K562 (cell line): ENCODE results near the gene CFAP251. TPM values are rescaled to one million over a fixed set of nuclear protein-coding genes. Genes with fewer than 3 reads are reported as not detected.

ENCODE experiments used
- ARID1B ChIP-seq: fragments of 450-650 bp; IDR thresholded peaks from 2 replicates; pipeline ENCODE4 v1.6.1; 2016; ENCODE audit warnings: antibody characterized with exemption, mild to moderate bottlenecking, inconsistent platforms
- CBX8 ChIP-seq: fragments of 200-600 bp; sonication (generic); IDR thresholded peaks from 2 replicates; pipeline ENCODE4 v1.6.1; 2012; ENCODE audit warnings: borderline replicate concordance, mixed run types, low read depth, mild to moderate bottlenecking, moderate library complexity, mixed read lengths, low read length, control low read depth, inconsistent platforms; ENCODE audit not compliant: poor library complexity, severe bottlenecking; ENCODE audit errors: extremely low read depth
- HNRNPL ChIP-seq: fragments of 200-400 bp; formaldehyde crosslinking; IDR thresholded peaks from 2 replicates; pipeline ENCODE4 v1.6.1; 2017; ENCODE audit warnings: low read depth, mild to moderate bottlenecking, low read length
- L3MBTL2 ChIP-seq: fragments of 450-650 bp; IDR thresholded peaks from 2 replicates; pipeline ENCODE4 v1.6.1; 2016; ENCODE audit warnings: mild to moderate bottlenecking, moderate library complexity
- NR0B1 ChIP-seq: fragments of 450-650 bp; IDR thresholded peaks from one replicate; pipeline ENCODE4 v1.6.1; 2018; ENCODE audit warnings: mild to moderate bottlenecking, moderate library complexity; ENCODE audit not compliant: partially characterized antibody
- POLR2AphosphoS2 ChIP-seq: IDR thresholded peaks from 2 replicates; pipeline ENCODE4 v1.6.1; 2012; ENCODE audit warnings: low read length, improper control_type of control experiment
- POLR2AphosphoS5 ChIP-seq: IDR thresholded peaks from 2 replicates; pipeline ENCODE4 v1.6.1; 2011; ENCODE audit warnings: mild to moderate bottlenecking, low read depth, low read length, moderate library complexity; ENCODE audit not compliant: control insufficient read depth, insufficient read depth
- SPI1 ChIP-seq: IDR thresholded peaks from 2 replicates; pipeline ENCODE4 v1.6.1; 2011; ENCODE audit warnings: low read depth, low read length, control low read depth, borderline replicate concordance
- SREBF1 ChIP-seq: fragments of 150-350 bp; IDR thresholded peaks from 2 replicates; pipeline ENCODE4 v1.6.1; 2014; ENCODE audit warnings: antibody characterized with exemption, low read depth, low read length, borderline replicate concordance
- TAL1 ChIP-seq: fragments of 450-650 bp; IDR thresholded peaks from 2 replicates; pipeline ENCODE4 v1.6.1; 2016; ENCODE audit warnings: mild to moderate bottlenecking
- TFAM ChIP-seq: fragments of 250-450 bp; sonication (Bioruptor Pico); conservative IDR thresholded peaks from 2 replicates; pipeline ENCODE4 v1.5.0; 2021; ENCODE audit warnings: mild to moderate bottlenecking, moderate library complexity
- UBTF ChIP-seq, 2 experiments: IDR thresholded peaks; 2 replicates each; pipeline ENCODE4 v1.6.1; 2012; ENCODE audit warnings: improper control_type of control experiment in 2 of 2, low read depth in 2 of 2, low read length in 2 of 2, borderline replicate concordance in 1 of 2
- XRCC4 ChIP-seq: IDR thresholded peaks from one replicate; pipeline ENCODE4 v1.6.1; 2011; ENCODE audit not compliant: insufficient read depth, insufficient read length; ENCODE audit errors: extremely low read depth
- ZNF347 ChIP-seq: fragments of 450-650 bp; formaldehyde crosslinking; IDR thresholded peaks from 2 replicates; pipeline ENCODE4 v1.4.0; 2020; ENCODE audit warnings: low read depth, mild to moderate bottlenecking, moderate library complexity
- polyA plus RNA-seq, 8 experiments: library from polyadenylated mRNA; depleted of rRNA in 4 of 8; stranded (reverse) in 5 of 8; unstranded in 3 of 8; fragments of >200 nt; fragmentation: Nextera tagmentation in 2 of 8; fragmentation: Illumina TruSeq in 1 of 8; extraction: Ambion mirVana in 2 of 8; extraction: Trizol in 1 of 8; gene quantifications; 2 replicates each; pipeline versions ENCODE4 v1.2.1 to v1.2.3, GENCODE V29; 2011 to 2014; ENCODE audit warnings: inconsistent platforms in 1 of 8, missing spikeins in 1 of 8
- total RNA-seq, 7 experiments: library from RNA; depleted of rRNA in 6 of 7; stranded (reverse); fragments of >200 nt in 6 of 7; fragmentation: Illumina TruSeq in 2 of 7; extraction: Trizol in 2 of 7; gene quantifications; 2 replicates each; pipeline versions ENCODE4 v1.2.1 to v1.2.3, GENCODE V29; 2011 to 2021; ENCODE audit warnings: low replicate concordance in 1 of 7
- TF ChIP-seq, protein P1 (sequence below): fragments of 250-450 bp; sonication (Bioruptor Pico); IDR thresholded peaks from 2 replicates; pipeline ENCODE4 v1.4.0; 2020
- TF ChIP-seq, protein P2 (sequence below): fragments of 250-450 bp; sonication (Bioruptor Pico); IDR thresholded peaks from 2 replicates; pipeline ENCODE4 v1.4.0; 2020; ENCODE audit warnings: mild to moderate bottlenecking, moderate library complexity, borderline replicate concordance
- TF ChIP-seq, protein P3 (sequence below): fragments of 250-450 bp; sonication (Bioruptor Pico); IDR thresholded peaks from 2 replicates; pipeline ENCODE4 v1.4.0; 2020; ENCODE audit warnings: mild to moderate bottlenecking

Gene CFAP251
- total and polyA plus RNA-seq, 9 of the 15 experiments (the other 6 are each of a cell fraction or from before 2014, with no cell fraction given): 16.6 to 31.0 (median 19.1) TPM

DNA sequence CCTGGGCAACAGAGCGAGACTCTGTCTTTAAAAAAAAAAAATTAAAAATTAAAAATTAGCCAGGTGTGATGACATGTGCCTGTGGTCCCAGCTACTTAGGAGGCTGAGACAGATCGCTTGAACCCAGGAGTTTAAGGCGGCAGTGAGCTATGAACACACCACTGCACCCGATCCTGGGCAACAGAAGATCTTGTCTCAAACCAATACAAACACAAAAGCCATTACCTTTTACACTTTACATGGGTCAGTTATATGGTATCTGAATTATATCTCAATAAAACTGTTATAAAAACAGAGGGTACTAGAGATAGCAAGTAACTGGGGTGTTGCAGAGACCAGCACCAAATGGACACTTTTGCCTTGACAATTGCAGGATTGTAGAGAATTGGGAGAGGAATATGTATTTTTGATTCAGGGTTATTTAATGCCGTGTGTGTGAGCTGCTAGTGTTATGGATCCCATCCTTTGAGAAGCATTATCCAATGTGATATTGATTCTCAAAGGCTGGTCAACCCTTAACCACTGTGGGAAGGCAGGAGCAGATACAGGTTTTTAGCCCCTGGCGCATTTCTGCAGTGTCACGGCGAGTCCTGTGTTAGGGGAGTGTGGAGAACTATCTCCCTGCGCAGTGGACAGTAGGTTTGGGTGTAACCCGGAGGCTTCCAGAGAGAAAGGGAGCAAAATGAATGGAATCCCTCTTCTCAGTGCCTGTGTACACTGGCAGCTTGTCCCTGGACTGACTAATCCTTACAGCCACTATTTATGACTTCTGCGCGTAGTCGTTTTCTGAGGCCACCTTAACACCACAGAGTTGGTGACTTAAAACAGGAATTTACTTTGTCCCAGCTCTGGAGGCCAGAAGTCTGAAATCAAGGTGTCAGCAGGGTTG is 25.5 kb upstream of the CFAP251 start (continued):
- TF ChIP-seq, protein P1, sequence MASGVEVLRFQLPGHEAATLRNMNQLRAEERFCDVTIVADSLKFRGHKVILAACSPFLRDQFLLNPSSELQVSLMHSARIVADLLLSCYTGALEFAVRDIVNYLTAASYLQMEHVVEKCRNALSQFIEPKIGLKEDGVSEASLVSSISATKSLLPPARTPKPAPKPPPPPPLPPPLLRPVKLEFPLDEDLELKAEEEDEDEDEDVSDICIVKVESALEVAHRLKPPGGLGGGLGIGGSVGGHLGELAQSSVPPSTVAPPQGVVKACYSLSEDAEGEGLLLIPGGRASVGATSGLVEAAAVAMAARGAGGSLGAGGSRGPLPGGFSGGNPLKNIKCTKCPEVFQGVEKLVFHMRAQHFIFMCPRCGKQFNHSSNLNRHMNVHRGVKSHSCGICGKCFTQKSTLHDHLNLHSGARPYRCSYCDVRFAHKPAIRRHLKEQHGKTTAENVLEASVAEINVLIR (CRISPR knock-in tag): no peak
- 0 out of 2 replicates have a peak, but pooled peaks have one; percentile 35 for TF ChIP-seq POLR2AphosphoS5
- no peak for TF ChIP-seq CBX8
- no peak for TF ChIP-seq XRCC4
- TF ChIP-seq TAL1: peak; percentile 17; the same call in 1 of the 2 replicates
- no peak for TF ChIP-seq NR0B1
- no peak for TF ChIP-seq L3MBTL2
- TF ChIP-seq, protein P2, sequence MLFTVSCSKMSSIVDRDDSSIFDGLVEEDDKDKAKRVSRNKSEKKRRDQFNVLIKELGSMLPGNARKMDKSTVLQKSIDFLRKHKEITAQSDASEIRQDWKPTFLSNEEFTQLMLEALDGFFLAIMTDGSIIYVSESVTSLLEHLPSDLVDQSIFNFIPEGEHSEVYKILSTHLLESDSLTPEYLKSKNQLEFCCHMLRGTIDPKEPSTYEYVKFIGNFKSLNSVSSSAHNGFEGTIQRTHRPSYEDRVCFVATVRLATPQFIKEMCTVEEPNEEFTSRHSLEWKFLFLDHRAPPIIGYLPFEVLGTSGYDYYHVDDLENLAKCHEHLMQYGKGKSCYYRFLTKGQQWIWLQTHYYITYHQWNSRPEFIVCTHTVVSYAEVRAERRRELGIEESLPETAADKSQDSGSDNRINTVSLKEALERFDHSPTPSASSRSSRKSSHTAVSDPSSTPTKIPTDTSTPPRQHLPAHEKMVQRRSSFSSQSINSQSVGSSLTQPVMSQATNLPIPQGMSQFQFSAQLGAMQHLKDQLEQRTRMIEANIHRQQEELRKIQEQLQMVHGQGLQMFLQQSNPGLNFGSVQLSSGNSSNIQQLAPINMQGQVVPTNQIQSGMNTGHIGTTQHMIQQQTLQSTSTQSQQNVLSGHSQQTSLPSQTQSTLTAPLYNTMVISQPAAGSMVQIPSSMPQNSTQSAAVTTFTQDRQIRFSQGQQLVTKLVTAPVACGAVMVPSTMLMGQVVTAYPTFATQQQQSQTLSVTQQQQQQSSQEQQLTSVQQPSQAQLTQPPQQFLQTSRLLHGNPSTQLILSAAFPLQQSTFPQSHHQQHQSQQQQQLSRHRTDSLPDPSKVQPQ: no peak
- TF ChIP-seq SPI1: no peak
- no peak for TF ChIP-seq HNRNPL
- peak; percentile 76 for TF ChIP-seq ARID1B
- no peak for TF ChIP-seq TFAM (CRISPR knock-in tag)
- no peak for TF ChIP-seq SREBF1
- TF ChIP-seq POLR2AphosphoS2: no peak
- TF ChIP-seq UBTF (IDR thresholded peaks at IDR 0.05; ENCODE audit: borderline replicate concordance in 1 of 2, low read depth in 2 of 2, low read length in 2 of 2): no peak
- no peak for TF ChIP-seq ZNF347
- TF ChIP-seq, protein P3, sequence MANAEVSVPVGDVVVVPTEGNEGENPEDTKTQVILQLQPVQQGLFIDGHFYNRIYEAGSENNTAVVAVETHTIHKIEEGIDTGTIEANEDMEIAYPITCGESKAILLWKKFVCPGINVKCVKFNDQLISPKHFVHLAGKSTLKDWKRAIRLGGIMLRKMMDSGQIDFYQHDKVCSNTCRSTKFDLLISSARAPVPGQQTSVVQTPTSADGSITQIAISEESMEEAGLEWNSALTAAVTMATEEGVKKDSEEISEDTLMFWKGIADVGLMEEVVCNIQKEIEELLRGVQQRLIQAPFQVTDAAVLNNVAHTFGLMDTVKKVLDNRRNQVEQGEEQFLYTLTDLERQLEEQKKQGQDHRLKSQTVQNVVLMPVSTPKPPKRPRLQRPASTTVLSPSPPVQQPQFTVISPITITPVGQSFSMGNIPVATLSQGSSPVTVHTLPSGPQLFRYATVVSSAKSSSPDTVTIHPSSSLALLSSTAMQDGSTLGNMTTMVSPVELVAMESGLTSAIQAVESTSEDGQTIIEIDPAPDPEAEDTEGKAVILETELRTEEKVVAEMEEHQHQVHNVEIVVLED (CRISPR knock-in tag): no peak
